HG03432 (cell line): ENCODE results near the gene MAPKBP1.

Source experiments
- ATAC-seq: cut with Tn5 transposase; IDR thresholded peaks from one replicate; pipeline ENCODE4 v1.9.1; 2021; ENCODE audit warnings: mild to moderate bottlenecking, moderate library complexity; ENCODE audit not compliant: unreplicated experiment

Gene MAPKBP1

DNA sequence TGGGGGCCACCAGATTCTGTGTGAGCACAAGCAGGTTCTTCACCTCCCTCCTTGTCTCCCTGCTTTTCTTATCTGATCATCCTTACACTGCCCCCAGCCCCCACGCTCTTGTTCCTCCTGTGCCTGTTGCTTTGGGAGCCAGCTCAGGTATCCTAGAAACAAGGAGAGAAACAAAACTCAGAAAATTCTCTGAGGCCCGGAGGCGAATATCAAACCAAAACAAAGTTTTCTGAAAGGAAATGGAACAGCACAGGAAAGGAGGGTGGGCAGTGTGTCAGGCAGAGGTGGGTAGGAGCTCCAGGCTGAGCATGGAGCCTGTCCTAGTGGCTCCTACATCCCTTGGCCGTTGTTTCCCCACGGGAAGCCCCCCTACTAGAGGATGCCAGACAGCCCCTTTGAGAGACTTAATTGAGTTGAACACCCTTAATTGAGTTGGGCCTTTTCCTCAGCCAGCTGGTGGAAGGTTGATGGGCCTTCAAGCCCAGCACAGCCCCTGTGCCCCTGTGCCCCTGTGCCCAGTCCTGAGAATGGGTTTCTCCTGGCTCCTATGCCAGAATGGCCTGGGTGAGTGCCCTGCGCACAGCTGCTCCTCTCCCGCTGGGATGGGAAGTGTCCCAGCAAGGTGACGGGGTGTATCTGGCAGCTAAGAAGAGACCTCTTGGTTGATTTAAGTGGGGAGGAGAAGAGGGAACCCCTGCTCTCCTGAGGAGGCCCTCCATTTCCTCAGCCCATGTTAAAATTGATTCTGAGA, 30.8 kb downstream of the MAPKBP1 start:
- ATAC-seq = no peak

DNA sequence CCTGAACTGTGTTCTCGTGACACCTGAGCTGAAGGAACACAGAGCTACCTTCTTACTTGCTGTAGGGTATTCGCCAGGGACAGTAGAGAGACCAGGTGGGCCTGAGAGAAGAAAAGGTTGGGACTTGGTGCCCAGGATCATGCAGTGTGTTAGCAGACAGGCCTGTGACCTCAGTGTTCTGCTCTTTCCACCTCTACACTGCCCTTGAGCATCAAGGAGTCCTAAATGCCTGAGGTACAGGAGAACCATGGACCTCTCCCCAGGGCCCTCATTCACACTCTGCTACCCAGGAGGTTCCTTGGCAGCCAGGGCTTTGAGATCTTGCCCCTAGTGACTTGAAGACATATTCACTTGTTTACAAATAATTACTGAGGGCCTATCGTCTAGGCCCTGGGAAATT, 31.4 kb downstream of the MAPKBP1 start:
- ATAC-seq = no peak

DNA sequence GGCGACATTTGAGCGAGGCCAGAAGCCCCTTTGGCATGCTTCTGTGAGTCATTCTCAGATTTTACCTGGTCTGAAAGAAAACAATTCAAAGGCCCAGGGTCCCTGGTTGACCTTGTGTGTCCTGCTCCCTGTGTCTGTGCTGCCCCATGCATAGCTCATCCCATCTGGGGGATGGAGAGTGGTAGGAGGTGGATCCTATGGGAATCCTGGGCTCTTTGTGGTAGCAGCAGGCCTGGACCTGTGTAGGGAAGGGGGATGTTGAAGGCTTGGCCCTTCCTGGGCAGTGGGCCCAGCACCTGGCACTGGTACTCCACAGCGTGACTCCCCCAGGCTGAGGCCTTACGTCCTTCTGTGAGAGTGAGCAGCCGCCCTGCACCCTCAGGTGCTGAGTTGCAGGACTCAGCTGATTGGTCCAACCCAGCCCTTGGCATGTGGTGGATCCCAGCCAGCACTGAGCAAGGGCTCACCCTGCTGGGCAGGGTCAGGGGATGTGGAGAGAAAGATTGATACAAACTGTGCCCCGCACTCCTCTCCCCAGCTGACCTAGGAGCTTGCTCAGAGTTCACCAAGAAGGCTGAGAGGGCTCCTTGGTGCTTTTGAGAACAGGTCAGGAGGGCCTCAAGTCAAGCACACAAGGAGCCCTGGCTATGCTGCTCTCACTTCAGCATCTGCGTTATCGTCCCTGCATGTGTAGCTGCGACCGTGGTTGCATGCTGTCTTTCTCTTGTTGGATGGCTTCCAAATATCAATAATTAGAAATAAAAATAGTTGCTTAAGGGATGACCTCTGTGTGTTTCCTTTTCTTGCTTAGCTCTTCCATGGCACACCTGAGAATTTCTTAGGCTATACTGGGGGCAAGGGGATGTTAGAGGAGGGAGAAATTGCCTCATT, 32.3 kb downstream of the MAPKBP1 start:
- no peak for ATAC-seq

DNA sequence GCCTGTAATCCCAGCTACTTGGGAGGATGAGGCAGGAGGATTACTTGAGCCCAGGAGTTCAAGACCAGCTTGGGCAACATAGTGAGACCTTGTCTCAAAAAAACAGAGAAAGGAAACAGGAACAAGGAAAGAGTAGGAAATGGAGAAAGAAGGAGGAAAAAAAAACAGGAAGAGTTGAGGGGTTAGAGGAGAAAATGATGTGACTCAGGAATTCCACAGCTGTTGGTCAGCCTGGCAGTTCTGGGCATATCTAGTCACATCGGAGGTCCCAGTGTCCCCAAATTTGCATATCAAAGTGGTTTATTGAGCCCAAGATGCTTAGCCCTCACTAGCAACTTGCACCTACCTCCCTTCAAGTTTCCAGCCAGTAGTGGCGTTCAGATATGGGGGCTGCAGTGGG, 34.8 kb downstream of the MAPKBP1 start:
- ATAC-seq = no peak

DNA sequence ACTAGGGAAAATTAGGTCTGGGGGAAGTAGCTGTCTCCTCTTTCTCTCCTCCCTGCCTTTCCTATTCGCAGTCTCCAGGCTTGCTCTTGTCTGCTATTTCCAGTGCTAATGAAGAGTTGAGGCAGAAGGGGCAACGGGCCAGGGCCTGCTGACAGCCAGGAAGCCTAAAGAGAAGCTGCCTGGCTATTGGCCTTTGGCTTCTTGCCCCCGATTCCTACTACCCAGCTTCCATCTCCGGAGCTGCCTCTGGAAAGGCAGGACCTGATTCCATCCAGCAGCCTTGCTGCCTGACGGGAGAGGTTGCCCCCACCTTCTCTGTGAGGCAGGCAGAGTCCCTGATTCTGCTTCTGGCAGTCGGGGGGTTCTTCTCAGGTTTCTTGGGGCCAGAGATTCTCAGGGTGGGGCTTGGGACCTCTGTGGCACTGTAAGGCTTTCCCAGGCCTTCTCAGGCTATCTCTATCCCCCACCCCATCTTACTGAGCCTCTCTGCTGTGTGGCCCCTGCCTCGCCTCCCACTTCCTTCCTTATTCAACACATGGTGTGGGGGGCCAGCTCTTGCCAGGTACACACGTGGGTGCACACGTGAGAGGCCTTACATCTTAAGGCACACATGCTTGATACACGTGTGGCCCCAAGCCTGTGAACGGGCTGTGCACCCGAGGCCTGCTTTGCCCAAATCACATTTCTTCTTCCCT, 35.4 kb downstream of the MAPKBP1 start:
- ATAC-seq = no peak

DNA sequence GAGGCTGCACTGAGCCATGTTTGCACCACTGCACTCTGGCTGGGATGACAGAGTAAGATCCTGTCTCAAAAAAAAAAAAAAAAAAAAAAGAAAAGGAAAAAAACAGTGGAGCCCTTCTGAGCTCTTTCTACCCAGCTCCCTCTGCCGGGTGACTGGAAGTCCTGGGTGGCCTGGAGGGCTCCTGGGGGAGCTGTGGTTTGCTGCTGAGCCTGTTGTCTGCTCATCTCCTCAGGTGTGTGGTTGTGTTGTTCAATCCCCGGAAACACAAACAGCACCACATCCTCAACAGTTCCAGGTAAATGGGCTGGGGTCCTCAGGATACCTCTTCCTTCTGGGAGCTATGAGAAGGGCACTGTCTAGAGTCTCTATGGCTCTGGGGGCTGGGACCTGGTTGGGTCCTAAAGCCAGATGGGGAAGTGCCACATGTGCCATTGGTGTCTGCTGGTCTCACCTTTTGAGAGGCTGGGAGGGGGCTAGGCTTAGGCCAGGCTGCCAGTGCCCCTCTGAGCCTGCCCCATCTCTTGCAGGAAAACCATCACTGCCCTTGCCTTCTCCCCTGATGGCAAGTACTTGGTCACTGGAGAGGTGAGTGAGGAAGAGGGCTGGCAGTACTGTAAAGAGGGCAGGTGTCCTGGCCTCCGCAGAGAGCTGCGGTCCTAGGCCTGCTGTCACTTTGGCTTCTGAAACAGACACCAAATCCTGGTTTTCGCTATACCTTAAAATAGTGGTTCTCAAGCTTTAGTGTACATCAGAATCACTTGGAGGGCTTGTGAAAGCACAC, 36.6 kb downstream of the MAPKBP1 start:
- ATAC-seq = no peak

DNA sequence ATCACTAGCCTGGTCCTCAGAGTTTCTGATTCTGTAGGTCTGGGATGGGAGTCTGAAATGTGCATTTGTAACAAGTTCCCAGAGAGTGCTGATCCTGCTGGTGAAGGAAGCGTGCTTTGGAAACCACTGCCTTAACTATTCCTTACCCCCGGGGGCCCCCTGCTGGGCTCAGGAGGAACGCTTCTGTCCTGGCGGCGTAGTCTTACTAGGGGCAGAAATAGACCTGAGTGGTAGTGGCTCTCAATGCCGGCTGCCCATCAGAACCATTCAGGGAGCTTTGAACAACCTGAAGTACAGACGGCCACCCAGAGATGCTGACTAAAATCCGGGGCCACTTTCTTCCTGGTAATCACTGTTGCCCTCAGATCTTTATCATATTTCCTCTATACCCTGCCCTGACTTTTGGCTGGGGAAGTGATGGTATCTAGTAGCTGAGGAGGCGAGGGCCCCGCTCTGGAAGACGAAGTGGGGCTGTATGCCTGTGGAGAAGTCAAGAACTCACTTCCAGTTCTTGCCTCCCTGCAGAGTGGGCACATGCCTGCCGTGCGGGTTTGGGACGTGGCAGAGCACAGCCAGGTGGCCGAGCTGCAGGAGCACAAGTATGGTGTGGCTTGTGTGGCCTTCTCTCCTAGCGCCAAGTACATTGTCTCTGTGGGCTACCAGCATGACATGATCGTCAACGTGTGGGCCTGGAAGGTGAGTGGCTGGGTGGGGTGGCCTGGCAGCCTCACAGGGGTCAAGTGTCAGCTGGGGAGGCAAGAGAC, 37.3 kb downstream of the MAPKBP1 start:
- ATAC-seq = no peak

DNA sequence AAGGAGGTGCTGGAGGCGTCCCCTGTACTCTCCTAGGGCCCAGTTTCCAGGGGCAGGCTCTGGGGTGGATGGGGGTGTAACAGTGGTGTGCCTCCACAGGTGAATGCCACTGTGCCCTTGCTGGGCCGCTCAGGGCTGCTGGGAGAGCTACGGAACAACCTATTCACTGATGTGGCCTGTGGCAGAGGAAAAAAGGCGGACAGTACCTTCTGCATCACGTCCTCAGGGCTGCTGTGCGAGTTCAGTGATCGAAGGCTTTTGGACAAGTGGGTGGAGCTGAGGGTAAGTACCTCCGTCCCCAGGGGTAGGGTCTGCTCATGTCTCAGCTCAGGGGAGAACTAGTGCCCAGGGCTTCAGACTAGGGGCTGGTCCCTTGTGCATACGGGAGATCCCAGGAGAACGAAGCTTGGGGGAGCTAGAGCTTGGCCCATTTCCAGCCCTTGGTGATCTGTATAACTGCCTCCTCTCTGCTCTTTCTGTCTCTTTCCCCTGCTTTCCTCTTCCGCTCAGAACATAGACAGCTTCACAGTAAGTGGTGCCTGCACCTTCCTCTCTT, 38.6 kb downstream of the MAPKBP1 start:
- ATAC-seq = no peak

DNA sequence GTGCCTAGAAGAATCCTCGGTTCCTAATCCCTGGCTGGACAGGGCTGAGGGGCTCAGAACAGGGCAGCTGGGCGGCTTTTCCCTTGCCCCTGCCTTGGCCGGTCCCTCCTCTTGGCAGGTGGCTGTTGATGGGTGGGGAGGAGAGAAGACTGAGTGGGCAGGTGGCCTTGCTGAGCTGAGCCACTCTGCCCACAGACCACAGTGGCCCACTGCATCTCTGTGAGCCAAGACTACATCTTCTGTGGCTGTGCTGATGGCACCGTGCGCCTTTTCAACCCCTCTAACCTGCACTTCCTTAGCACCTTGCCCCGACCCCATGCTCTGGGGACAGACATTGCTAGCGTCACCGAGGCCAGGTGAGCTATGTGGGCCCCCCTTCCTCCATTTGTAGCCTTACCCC, 39.1 kb downstream of the MAPKBP1 start:
- ATAC-seq = no peak

DNA sequence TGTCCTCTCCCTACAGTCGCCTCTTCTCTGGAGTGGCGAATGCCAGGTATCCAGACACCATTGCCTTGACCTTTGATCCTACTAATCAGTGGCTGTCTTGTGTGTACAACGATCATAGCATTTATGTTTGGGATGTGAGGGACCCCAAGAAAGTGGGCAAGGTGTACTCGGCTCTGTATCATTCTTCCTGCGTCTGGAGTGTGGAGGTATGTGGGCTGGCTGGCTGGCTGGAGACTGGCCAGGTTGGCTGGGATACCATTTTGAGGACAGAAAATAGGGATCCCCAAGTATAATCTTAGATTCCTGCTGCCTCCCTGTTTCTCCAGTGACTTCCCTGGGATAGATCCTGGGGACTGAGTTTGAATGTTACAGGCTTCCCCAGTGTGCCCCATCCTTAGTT, 40.2 kb downstream of the MAPKBP1 start:
- no peak for ATAC-seq

DNA sequence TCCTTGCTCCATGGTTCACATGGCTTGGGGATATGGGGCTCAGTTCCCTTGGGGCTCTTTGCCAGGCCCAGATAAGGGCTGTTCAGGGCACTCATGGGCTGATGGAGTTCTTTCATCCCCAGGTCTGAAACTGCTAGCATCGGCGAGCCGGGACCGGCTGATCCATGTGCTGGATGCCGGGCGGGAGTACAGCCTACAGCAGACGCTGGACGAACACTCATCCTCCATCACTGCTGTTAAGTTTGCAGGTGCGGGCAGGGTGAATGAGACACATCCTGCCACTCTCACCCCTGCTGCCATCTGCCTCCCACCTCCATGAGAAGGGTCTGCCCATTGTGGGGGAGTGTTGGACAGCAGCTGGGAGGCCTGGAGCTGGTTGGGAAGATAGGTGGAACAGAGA, 42.5 kb downstream of the MAPKBP1 start:
- ATAC-seq = no peak

DNA sequence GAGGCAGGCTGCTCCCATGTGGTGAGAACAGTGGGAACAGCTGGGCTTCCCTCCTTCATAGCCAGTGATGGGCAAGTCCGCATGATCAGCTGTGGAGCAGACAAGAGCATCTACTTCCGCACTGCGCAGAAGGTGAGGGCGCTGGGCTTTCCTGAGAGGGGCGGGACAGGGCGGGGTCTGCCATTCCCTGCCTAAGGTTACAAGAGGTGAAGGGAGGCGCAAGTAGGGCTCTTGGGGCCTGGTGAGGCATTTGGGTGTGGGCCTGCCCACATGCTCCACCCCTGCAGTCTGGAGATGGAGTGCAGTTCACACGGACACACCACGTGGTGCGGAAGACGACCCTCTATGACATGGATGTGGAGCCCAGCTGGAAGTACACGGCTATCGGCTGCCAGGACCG, 43.0 kb downstream of the MAPKBP1 start:
- ATAC-seq = no peak

DNA sequence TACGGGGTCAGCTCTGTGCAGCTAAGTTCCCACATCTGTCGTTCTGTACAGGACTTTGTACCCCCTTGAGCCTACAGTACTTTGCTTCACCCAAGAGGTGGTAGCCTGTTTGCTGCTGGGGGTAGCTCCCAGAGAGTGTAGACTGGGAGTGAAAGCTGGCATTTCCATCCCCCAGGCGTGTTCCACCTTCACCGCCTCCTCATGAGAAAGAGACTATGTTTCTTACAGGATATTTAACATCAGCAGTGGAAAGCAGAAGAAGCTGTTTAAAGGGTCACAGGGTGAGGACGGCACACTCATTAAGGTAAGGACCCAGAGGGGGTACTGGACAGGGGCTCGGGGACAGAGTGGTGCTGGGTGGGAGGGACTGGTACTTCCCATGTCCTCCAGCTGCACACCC, 43.5 kb downstream of the MAPKBP1 start:
- no peak for ATAC-seq

DNA sequence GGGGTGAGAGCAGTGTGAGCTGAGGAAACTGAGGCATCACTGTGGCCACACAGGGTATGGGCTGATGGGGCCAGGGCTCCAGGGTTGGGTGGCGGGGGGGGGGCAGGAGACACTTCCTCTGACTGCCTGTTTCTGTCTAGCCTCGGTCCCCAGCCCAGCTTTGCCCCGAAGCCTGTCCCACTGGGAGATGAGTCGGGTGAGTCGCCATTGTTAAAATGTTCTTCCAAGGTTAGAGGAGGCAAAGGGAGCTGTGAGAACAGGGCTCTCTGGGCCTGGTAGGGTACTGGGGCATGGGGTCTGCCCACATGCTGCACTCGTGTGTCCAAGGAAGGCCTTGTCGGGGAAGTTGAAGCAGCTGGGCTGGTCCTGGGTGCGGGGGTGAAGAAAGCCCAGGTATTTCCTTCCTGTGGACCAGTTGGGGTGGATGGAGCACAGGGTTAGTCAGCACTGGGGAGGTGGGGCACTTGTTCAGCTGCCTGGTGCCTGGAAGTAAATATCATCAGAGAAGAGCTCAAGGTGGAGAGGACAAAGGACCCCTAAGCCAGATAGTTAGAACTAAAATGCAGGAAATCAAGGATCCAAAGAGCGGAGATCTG, 45.3 kb downstream of the MAPKBP1 start:
- no peak for ATAC-seq

DNA sequence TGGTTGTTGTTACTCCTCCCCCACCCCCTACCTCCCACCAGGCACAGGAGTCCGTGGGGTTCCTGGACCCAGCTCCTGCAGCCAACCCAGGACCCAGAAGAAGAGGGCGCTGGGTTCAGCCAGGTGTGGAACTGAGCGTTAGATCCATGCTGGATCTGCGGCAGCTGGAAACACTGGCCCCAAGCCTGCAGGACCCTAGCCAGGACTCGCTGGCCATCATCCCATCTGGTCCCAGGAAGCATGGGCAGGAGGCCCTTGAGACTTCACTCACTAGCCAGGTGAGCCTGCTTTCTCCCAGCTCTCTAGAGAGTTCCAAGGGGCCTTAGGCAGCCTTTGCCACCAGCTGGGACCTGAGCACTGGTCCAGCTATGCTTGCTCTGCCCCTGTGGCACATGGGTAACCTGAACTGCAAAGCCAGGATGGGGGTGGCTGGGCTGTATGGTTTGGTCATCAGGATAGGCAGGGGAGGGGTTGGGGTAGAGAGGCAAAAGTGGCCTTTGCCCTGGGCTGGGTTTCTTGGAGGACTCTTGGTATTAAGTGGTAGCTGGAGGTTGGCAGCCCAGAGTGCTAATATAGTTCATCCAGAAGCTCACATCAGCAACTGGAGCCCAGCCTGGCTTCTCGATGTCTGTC, 46.6 kb downstream of the MAPKBP1 start:
- no peak for ATAC-seq

DNA sequence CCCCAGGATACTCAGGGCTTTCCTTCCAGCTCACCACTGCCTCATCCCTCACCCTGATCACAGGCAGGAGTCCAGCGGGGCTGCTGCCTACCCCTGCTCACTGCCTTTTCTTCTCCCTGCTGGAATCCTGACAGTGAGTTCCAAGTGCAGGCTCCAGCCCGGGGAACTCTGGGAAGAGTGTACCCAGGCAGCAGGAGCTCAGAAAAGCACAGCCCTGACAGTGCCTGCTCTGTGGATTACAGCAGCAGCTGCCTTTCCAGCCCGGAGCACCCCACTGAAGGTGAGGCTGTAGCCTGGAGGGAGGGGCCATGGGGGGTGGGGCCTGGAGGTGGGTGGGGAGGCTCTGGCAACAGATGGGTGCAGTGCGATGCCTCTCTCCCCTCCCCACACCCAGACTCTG, 47.5 kb downstream of the MAPKBP1 start:
- no peak for ATAC-seq

DNA sequence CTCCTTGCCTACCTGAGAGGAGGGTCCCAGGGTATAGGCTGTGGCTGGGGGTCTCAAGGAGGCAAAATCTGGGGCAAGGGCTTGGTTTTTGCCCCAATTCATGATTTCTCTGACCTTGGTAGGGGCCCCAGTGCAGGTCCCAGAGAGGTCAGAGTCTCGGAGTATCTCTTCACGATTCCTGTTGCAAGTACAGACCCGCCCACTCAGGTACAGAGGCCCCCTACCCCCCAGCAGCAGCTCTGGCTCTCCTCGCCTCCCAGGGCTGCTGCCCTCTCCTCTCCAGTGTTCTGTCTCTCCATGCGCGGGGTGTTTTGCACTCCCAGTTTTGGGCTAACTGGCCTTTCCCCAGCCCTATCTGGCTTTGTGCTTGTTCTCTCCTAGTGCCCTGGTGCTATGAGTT, 48.2 kb downstream of the MAPKBP1 start:
- ATAC-seq = no peak

DNA sequence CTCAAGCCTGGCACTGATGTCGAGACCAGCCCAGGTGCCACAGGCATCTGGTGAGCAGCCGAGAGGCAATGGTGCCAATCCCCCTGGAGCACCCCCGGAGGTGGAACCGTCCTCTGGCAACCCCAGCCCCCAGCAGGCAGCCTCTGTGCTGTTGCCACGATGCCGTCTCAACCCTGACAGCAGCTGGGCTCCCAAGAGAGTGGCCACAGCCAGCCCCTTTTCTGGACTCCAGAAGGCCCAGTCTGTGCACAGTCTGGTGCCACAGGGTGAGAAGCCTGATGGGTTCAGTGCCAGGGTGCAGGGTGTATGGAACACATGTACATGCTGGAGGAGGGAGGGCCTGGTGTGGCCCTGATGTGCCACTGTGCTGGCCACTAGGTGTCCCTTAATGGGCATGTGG, 48.7 kb downstream of the MAPKBP1 start:
- ATAC-seq = no peak

DNA sequence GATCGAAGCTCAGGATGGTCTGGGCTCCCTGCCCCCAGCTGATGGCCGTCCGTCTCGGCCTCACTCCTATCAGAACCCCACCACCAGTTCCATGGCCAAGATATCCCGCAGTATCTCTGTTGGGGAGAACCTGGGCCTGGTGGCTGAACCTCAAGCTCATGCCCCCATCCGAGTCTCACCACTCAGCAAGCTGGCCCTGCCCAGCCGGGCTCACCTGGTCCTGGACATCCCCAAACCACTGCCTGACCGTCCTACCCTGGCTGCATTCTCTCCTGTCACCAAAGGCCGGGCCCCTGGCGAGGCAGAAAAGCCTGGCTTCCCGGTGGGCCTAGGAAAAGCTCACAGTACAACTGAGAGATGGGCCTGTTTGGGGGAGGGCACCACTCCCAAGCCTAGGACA, 49.2 kb downstream of the MAPKBP1 start:
- ATAC-seq = no peak
